ENCODE data around the gene APOBEC4. TPM values are rescaled to one million over a fixed set of nuclear protein-coding genes. Genes with fewer than 3 reads are reported as not detected.

APOBEC4 gene
- total RNA-seq, 1 experiment from 2014 or later, result not detected

DNA sequence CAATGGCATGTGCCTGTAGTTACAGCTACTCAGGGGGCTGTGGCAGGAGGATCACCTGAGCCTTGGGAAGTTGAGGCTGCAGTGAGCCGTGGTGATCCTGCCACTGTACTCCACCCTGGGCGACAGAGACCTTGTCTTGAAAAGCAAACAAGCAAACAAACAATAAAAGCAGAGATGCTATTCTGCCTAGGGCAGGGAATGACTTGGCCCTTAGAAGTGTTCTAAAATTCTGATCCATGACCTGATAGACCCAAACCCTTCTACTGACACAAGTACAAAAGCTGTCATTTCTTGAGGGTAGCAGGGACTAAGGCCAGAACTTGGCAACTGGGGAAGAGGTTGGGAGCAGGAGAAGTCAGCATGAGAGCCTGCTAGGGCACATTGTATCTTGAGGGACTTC is 47.2 kb downstream of the APOBEC4 start:
- no peak for ATAC-seq
- no peaks in the 10 kb centered on the region for H4K20me1 ChIP-seq (ENCODE audit: insufficient read depth)
- ChIA-PET CTCF (no interaction called here), RAD21 (ENCODE audit: low non-redundant PET in 1 of 2, low total read pairs in 2 of 2, uncharacterized antibody in 2 of 2, unreplicated experiment in 2 of 2) (no interaction called here), POLR2A (no interaction called here)
- no peak overlapping the region for H3K9ac ChIP-seq (ENCODE audit: low read length)
- no TSS peak for BruUV-seq (replicated peaks)
- no peaks in the 10 kb centered on the region for H3K36me3 ChIP-seq (ENCODE audit: control insufficient read depth in 1 of 2, insufficient read depth in 2 of 2, low read length in 2 of 2)
- DNase-seq (ENCODE audit: low read depth, low spot score), result no peak
- no peak for TF ChIP-seq CEBPB (IDR thresholded peaks at IDR 0.05; ENCODE audit: low read depth)
- TF ChIP-seq, protein P1, sequence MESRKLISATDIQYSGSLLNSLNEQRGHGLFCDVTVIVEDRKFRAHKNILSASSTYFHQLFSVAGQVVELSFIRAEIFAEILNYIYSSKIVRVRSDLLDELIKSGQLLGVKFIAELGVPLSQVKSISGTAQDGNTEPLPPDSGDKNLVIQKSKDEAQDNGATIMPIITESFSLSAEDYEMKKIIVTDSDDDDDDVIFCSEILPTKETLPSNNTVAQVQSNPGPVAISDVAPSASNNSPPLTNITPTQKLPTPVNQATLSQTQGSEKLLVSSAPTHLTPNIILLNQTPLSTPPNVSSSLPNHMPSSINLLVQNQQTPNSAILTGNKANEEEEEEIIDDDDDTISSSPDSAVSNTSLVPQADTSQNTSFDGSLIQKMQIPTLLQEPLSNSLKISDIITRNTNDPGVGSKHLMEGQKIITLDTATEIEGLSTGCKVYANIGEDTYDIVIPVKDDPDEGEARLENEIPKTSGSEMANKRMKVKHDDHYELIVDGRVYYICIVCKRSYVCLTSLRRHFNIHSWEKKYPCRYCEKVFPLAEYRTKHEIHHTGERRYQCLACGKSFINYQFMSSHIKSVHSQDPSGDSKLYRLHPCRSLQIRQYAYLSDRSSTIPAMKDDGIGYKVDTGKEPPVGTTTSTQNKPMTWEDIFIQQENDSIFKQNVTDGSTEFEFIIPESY (IDR thresholded peaks at IDR 0.05; ENCODE audit: extremely low read depth, insufficient replicate concordance, low read length), result no peak
- no peaks in the 10 kb centered on the region for H3K79me2 ChIP-seq (ENCODE audit: insufficient read depth, low read length)
- H3K9me3 ChIP-seq (ENCODE audit: control insufficient read depth in 1 of 2, insufficient read depth in 1 of 2, low read depth in 1 of 2, low read length in 2 of 2), result no peaks in the 10 kb centered on the region
- intact Hi-C loops (cut with micrococcal nuclease), result no loop called here
- H3K4me2 ChIP-seq (ENCODE audit: low read length), result no peak overlapping the region
- no peaks in the 10 kb centered on the region for H3K27me3 ChIP-seq (ENCODE audit: insufficient read depth, low read length)
- no peak overlapping the region for H3K4me3 ChIP-seq (replicated peaks in 1 of 2; ENCODE audit: low read depth in 1 of 2, low read length in 2 of 2)
- peaks cover 0 to 7% of the 10 kb centered on the region in 2 experiments; a peak in 1 of 4 replicates for H3K4me1 ChIP-seq (ENCODE audit: control insufficient read depth in 1 of 2, insufficient read depth in 2 of 2, low read length in 2 of 2)
- H3K27ac ChIP-seq (ENCODE audit: low read depth, low read length), result no peak overlapping the region
- no peaks in the 10 kb centered on the region for H3K9me2 ChIP-seq (ENCODE audit: insufficient read depth)
- no peak overlapping the region for H2AFZ ChIP-seq (ENCODE audit: low read depth, low read length, poor library complexity, severe bottlenecking)

- no peaks in the 10 kb centered on the region for H3K9me2 ChIP-seq (ENCODE audit: insufficient read depth)
- peaks cover 0 to 4% of the 10 kb centered on the region in 2 experiments; a peak in 1 of 4 replicates for H3K4me1 ChIP-seq (ENCODE audit: control insufficient read depth in 1 of 2, insufficient read depth in 2 of 2, low read length in 2 of 2)
- no peaks in the 10 kb centered on the region for H3K79me2 ChIP-seq (ENCODE audit: insufficient read depth, low read length)
- CTCF ChIA-PET, result no interaction called here
- intact Hi-C loops (cut with micrococcal nuclease), result no loop called here
- DNase-seq (ENCODE audit: low read depth, low spot score), result no peak
- H3K9me3 ChIP-seq (ENCODE audit: control insufficient read depth in 1 of 2, insufficient read depth in 1 of 2, low read depth in 1 of 2, low read length in 2 of 2), result no peaks in the 10 kb centered on the region
- H3K27me3 ChIP-seq (ENCODE audit: insufficient read depth, low read length), result no peaks in the 10 kb centered on the region
- H3K4me2 ChIP-seq (ENCODE audit: low read length), result no peak overlapping the region
- TF ChIP-seq EGR1 (IDR thresholded peaks at IDR 0.05; ENCODE audit: low read depth) (no peak), CEBPB (IDR thresholded peaks at IDR 0.05; ENCODE audit: low read depth) (no peak), EZH2phosphoT487 (IDR thresholded peaks at IDR 0.05; ENCODE audit: borderline replicate concordance) (no peak), TCF7L2 (IDR thresholded peaks at IDR 0.05; ENCODE audit: borderline replicate concordance, extremely low read depth, insufficient read depth, insufficient read length) (no peak)
- TF ChIP-seq, protein P2, sequence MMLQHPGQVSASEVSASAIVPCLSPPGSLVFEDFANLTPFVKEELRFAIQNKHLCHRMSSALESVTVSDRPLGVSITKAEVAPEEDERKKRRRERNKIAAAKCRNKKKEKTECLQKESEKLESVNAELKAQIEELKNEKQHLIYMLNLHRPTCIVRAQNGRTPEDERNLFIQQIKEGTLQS (IDR thresholded peaks at IDR 0.05), result no peak
- RAD21 ChIA-PET (ENCODE audit: low non-redundant PET in 1 of 2, low total read pairs in 2 of 2, uncharacterized antibody in 2 of 2, unreplicated experiment in 2 of 2), result no interaction called here
- H3K4me3 ChIP-seq (replicated peaks in 1 of 2; ENCODE audit: low read depth in 1 of 2, low read length in 2 of 2), result no peak overlapping the region
- no peak overlapping the region for H3K9ac ChIP-seq (ENCODE audit: low read length)
- no peak overlapping the region for H2AFZ ChIP-seq (ENCODE audit: low read depth, low read length, poor library complexity, severe bottlenecking)
- BruUV-seq (replicated peaks), result no TSS peak
- POLR2A ChIA-PET, result no interaction called here
- ATAC-seq, result no peak
- H4K20me1 ChIP-seq (ENCODE audit: insufficient read depth), result no peaks in the 10 kb centered on the region
- no peak overlapping the region for H3K27ac ChIP-seq (ENCODE audit: low read depth, low read length)
- H3K36me3 ChIP-seq (ENCODE audit: control insufficient read depth in 1 of 2, insufficient read depth in 2 of 2, low read length in 2 of 2), result no peaks in the 10 kb centered on the region
Measured at GRCh38 chr1:183604815-183605214, 48.3 kb downstream of the APOBEC4 start.
